Pericardium fibroblast (primary cell): ENCODE results near the gene CDK15. TPM values are rescaled to one million over a fixed set of nuclear protein-coding genes. Genes with fewer than 3 reads are reported as not detected.

Source experiments
- total RNA-seq: library from RNA; depleted of rRNA; stranded (reverse); fragments of >200 nt; gene quantifications from 2 replicates; pipeline ENCODE4 v1.2.3, GENCODE V29; 2015

The CDK15 gene
- total RNA-seq: 0.47 and 5.6 TPM in 2 replicates

DNA sequence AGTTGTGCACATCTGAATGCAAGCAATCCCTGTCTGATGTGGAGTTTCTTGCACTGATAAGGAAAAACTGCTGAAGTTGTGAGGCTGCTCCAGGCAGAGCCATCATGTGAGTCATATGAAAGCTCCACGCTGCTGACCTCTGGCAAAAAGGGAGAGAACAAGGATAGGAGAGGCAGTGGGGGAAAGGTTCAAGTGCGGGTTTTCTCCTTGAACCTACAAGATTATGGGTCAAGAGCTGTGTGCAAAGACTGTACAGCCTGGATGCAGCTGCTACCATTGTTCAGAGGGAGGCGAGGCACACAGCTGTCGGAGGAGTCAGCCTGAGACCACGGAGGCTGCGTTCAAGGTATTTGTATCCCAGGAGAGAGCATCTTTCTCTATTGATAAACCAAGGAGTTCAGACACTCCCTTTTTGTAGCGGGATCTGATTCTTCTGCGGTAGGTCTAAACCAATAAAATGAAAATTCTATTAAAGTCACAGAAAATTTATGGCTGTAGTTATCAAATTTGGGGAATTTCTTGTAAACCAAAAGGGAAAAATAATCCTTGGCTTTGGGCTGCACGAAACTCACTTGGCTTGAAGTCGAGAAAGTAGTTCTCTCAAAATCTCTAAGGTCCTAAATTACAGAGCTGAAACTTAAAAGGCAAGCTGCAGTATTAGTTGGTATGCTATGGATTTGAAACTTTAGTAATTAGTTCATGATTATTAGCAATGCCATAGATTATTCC, at the start of gene CDK15:
TSS of gene CDK15 (plus strand) at position 96 of the 729 bp plus-strand sequence. CDS start at position 224, 128 bp downstream.

DNA sequence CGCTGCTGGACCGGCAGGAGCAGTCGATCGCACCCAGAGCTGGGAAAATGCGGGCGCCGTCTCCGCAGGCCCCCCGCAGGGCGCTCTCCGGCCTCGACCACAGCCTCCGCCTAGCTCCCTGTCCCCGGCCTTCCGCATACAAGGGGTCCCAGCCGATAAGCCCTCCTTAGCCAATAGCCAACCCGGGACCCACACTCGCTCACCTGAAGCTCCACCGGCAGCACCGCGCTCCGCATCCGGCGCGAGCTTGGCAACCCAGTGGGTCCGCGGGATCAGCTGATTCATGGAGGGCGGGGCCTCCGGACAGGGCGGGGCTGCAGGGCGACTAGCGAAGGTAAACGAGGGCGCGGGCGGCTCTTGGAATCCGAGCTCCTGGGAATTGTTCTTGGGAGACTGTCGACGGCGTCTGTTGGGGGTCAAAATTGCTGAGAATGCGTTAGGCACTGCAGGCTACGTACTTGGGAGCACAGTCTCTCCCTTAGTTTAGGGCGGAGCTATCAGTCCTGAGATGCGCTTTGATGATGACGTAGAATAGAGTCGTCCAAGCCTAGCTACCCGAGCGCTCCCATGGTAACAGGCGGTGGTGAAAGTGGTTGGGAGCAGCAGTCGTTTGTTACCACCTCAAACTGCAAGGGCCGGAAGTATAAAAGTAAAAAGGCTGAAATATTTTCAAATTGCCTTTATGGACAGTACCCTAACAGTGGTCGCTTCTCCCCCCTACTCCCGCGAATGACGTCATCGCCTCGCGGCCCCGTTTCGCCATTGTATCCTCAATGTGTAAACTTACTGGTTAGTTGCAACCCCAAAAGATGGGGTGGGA, 25.5 kb upstream of the CDK15 start, which contains the start of gene ALS2:
TSS of gene ALS2 (minus strand) at position 260 of the 820 bp plus-strand sequence. CDS start 12,048 bp downstream, outside the sequence.

Other genes with a start within 250 kb of the CDK15 start
- gene TMEM237, start 163.0 kb upstream of the CDK15 start, total RNA-seq: 32.5 and 51.0 TPM in 2 replicates
- gene MPP4, start 107.9 kb upstream of the CDK15 start, total RNA-seq: 0.93 and 1.1 TPM in 2 replicates
- gene ALS2, start 25.6 kb upstream of the CDK15 start, total RNA-seq: 11.5 and 13.3 TPM in 2 replicates
- gene FZD7, start 227.3 kb downstream of the CDK15 start, total RNA-seq: 10.3 and 17.1 TPM in 2 replicates